ENCODE measurements around the gene ARL6IP5. TPM values are rescaled to one million over a fixed set of nuclear protein-coding genes. Genes with fewer than 3 reads are reported as not detected.

Gene ARL6IP5
- total and polyA plus RNA-seq, 2 of the 13 experiments (the other 11 are each of a cell fraction or from before 2014, with no cell fraction given) = 23.7 to 29.6 TPM

DNA sequence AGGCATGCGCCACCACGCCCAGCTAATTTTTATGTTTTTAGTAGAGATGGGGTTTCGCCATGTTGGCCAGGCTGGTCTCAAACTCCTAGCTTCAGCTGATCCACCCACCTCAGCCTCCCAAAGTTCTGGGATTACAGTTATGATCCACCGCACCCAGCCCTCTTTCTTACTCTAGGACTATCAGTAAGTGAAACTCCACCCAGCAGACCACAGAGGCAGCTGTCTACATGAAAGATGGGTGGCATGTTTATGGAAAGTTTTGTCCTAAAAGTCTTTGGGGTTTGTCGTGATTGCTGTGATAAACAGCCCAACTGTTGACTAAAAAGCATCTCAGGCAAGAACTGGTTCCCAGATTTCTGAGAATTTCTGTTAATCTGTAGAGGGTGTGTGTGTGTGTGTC, 10.9 kb downstream of the ARL6IP5 start (continued):
- no peak for TF ChIP-seq EP300 (IDR thresholded peaks at IDR 0.05; ENCODE audit: low read depth in 2 of 2, low read length in 2 of 2)
- TF ChIP-seq EP300 (CRISPR knock-in tag; IDR thresholded peaks at IDR 0.05; ENCODE audit: borderline replicate concordance) = no peak

DNA sequence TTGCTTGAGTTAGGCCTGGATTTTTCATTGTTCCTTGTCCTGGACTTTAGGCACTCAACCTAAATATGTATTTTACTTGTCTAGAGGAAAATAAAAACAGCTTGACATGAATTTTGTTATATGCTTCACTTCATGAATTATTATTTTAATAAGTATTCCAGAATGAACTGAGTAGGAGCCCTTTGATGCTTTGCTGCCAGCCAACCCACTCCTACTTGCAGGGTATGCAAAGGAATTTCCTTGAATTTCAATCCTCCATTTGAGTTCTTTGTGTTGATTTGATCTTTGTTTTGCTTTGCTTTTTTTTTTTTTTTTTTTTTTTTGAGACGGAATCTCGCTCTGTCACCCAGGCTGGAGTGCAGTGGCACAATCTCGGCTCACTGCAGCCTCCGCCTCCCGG, 11.6 kb downstream of the ARL6IP5 start:
- intact Hi-C loops (cut with micrococcal nuclease; ENCODE audit: unreplicated experiment) = no loop called here
- ATAC-seq = no peak
- BruUV-seq (replicated peaks) = no TSS peak
- Histone ChIP-seq H3K27me3 (ENCODE audit: control insufficient read depth in 1 of 2, insufficient read depth in 2 of 2, low read length in 2 of 2) (no peaks in the 10 kb centered on the region), H2AFZ (ENCODE audit: low read length) (no peak overlapping the region), H3K9ac (ENCODE audit: insufficient read depth, low read depth, low read length) (no peak overlapping the region), H3K79me2 (ENCODE audit: insufficient read depth, low read length) (no peaks in the 10 kb centered on the region), H3K4me1 (ENCODE audit: insufficient read depth, low read length) (no peaks in the 10 kb centered on the region), H3K36me3 (replicated peaks in 1 of 2; ENCODE audit: control insufficient read depth in 1 of 2, insufficient read depth in 2 of 2, low read length in 2 of 2) (no peaks in the 10 kb centered on the region), H4K20me1 (ENCODE audit: insufficient read depth, low read length) (no peaks in the 10 kb centered on the region), H3K27ac (ENCODE audit: extremely low read length, insufficient read depth, low read length) (no peak overlapping the region), H3K4me3 (replicated peaks in 1 of 3; ENCODE audit: insufficient read depth in 1 of 3, low read depth in 2 of 3, low read length in 3 of 3) (no peak overlapping the region), H3K4me2 (ENCODE audit: low read depth, low read length) (no peak overlapping the region), H3K9me3 (ENCODE audit: low read length) (no peaks in the 10 kb centered on the region)
- in situ Hi-C loops (cut with HindIII; ENCODE audit: extremely low pct_ligation_motif_present, low pct_unique_long_range_greater_than_20kb) = no loop called here
- 85% methylated on average over 5 of the region's 5 CpGs for WGBS (ENCODE audit: low lambda C conversion rate)
- no peak for DNase-seq (ENCODE audit: low spot score)
- POLR2A ChIA-PET = no interaction called here
- FAIRE-seq = no peak
- CTCF ChIA-PET (ENCODE audit: low intra/inter-chr PET ratio, low total read pairs) = no interaction called here
- TF ChIP-seq ZNF256 (CRISPR knock-in tag; conservative IDR thresholded peaks at IDR 0.05) = no peak
- TF ChIP-seq WIZ (CRISPR knock-in tag; IDR thresholded peaks at IDR 0.05) = no peak
- TF ChIP-seq, protein P1, sequence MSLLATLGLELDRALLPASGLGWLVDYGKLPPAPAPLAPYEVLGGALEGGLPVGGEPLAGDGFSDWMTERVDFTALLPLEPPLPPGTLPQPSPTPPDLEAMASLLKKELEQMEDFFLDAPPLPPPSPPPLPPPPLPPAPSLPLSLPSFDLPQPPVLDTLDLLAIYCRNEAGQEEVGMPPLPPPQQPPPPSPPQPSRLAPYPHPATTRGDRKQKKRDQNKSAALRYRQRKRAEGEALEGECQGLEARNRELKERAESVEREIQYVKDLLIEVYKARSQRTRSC (CRISPR knock-in tag; IDR thresholded peaks at IDR 0.05; ENCODE audit: low read depth) = no peak
- TF ChIP-seq, protein P2, sequence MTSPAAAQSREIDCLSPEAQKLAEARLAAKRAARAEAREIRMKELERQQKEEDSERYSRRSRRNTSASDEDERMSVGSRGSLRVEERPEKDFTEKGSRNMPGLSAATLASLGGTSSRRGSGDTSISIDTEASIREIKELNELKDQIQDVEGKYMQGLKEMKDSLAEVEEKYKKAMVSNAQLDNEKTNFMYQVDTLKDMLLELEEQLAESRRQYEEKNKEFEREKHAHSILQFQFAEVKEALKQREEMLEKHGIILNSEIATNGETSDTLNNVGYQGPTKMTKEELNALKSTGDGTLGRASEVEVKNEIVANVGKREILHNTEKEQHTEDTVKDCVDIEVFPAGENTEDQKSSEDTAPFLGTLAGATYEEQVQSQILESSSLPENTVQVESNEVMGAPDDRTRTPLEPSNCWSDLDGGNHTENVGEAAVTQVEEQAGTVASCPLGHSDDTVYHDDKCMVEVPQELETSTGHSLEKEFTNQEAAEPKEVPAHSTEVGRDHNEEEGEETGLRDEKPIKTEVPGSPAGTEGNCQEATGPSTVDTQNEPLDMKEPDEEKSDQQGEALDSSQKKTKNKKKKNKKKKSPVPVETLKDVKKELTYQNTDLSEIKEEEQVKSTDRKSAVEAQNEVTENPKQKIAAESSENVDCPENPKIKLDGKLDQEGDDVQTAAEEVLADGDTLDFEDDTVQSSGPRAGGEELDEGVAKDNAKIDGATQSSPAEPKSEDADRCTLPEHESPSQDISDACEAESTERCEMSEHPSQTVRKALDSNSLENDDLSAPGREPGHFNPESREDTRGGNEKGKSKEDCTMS (CRISPR knock-in tag; conservative IDR thresholded peaks at IDR 0.05) = no peak
- no peak for TF ChIP-seq ZNF333 (CRISPR knock-in tag; IDR thresholded peaks at IDR 0.05; ENCODE audit: borderline replicate concordance)
- no peak for TF ChIP-seq ZBTB40 (IDR thresholded peaks at IDR 0.05)
- TF ChIP-seq ZBTB40 (CRISPR knock-in tag; IDR thresholded peaks at IDR 0.05) = no peak
- TF ChIP-seq ZBTB7B (CRISPR knock-in tag; IDR thresholded peaks at IDR 0.05) = no peak
- TF ChIP-seq SAP130 (CRISPR knock-in tag; IDR thresholded peaks at IDR 0.05; ENCODE audit: low read depth) = no peak

Measured in HepG2 (cell line).